Measurements from ENCODE around the gene DDX1.

The DDX1 gene

GRCh38 chr2:15647622-15648590, 56.2 kb downstream of the DDX1 start:
- TF ChIP-seq CTCF (IDR thresholded peaks at IDR 0.05; ENCODE audit: insufficient read depth, low read depth, low read length, missing control alignments): no peak
- DNase-seq (ENCODE audit: low read depth): no peak
- no peak overlapping the region for H3K4me3 ChIP-seq (ENCODE audit: low read depth, low read length)

GRCh38 chr2:15648593-15649525, 57.2 kb downstream of the DDX1 start:
- no peak for DNase-seq (ENCODE audit: low read depth)
- H3K4me3 ChIP-seq (ENCODE audit: low read depth, low read length): no peak overlapping the region
- no peak for TF ChIP-seq CTCF (IDR thresholded peaks at IDR 0.05; ENCODE audit: insufficient read depth, low read depth, low read length, missing control alignments)

- DNase-seq (ENCODE audit: low read depth): no peak
- H3K4me3 ChIP-seq (ENCODE audit: low read depth, low read length): no peak overlapping the region
- TF ChIP-seq CTCF (IDR thresholded peaks at IDR 0.05; ENCODE audit: insufficient read depth, low read depth, low read length, missing control alignments): no peak
Measured at GRCh38 chr2:15649561-15650255, 58.0 kb downstream of the DDX1 start.

- no peak overlapping the region for H3K4me3 ChIP-seq (ENCODE audit: low read depth, low read length)
- DNase-seq (ENCODE audit: low read depth): no peak
- TF ChIP-seq CTCF (IDR thresholded peaks at IDR 0.05; ENCODE audit: insufficient read depth, low read depth, low read length, missing control alignments): no peak
Measured at GRCh38 chr2:15650616-15651366, 59.1 kb downstream of the DDX1 start.

- no peak for DNase-seq (ENCODE audit: low read depth)
- H3K4me3 ChIP-seq (ENCODE audit: low read depth, low read length): no peak overlapping the region
- TF ChIP-seq CTCF (IDR thresholded peaks at IDR 0.05; ENCODE audit: insufficient read depth, low read depth, low read length, missing control alignments): no peak
Measured at GRCh38 chr2:15651367-15651727, 59.7 kb downstream of the DDX1 start.

- no peak for TF ChIP-seq CTCF (IDR thresholded peaks at IDR 0.05; ENCODE audit: insufficient read depth, low read depth, low read length, missing control alignments)
- DNase-seq (ENCODE audit: low read depth): no peak
- no peak overlapping the region for H3K4me3 ChIP-seq (ENCODE audit: low read depth, low read length)
Measured at GRCh38 chr2:15652252-15652651, 60.6 kb downstream of the DDX1 start.
